LNCaP clone FGC (cell line): ENCODE measurements around the gene ZNHIT3.

Source experiments
- DNase-seq: peaks from one replicate; pipeline ENCODE4 v3.0.0-alpha.2; 2011; ENCODE audit warnings: low read depth
- H3K4me3 ChIP-seq: 2 replicates; pipeline ENCODE4 v1.5.1; 2011; ENCODE audit warnings: mild to moderate bottlenecking, low read depth, low read length, control low read depth
- TF ChIP-seq, protein P1 (sequence below): IDR thresholded peaks from 2 replicates; pipeline ENCODE4 v1.5.1; 2012; ENCODE audit warnings: mild to moderate bottlenecking; ENCODE audit not compliant: control insufficient read depth, insufficient read depth; ENCODE audit errors: extremely low read depth

ZNHIT3 gene

GRCh38 chr17:36525888-36526287, 39.4 kb downstream of the ZNHIT3 start:
- no peak for DNase-seq

GRCh38 chr17:36527621-36528250, 41.3 kb downstream of the ZNHIT3 start:
- DNase-seq = no peak
- TF ChIP-seq, protein P1, sequence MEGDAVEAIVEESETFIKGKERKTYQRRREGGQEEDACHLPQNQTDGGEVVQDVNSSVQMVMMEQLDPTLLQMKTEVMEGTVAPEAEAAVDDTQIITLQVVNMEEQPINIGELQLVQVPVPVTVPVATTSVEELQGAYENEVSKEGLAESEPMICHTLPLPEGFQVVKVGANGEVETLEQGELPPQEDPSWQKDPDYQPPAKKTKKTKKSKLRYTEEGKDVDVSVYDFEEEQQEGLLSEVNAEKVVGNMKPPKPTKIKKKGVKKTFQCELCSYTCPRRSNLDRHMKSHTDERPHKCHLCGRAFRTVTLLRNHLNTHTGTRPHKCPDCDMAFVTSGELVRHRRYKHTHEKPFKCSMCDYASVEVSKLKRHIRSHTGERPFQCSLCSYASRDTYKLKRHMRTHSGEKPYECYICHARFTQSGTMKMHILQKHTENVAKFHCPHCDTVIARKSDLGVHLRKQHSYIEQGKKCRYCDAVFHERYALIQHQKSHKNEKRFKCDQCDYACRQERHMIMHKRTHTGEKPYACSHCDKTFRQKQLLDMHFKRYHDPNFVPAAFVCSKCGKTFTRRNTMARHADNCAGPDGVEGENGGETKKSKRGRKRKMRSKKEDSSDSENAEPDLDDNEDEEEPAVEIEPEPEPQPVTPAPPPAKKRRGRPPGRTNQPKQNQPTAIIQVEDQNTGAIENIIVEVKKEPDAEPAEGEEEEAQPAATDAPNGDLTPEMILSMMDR = no peak
- H3K4me3 ChIP-seq = no peak overlapping the region

More at GRCh38 chr17:36525888-36526287, 39.4 kb downstream of the ZNHIT3 start:
- TF ChIP-seq, protein P1 = no peak
- H3K4me3 ChIP-seq = no peak overlapping the region

- TF ChIP-seq, protein P1 = no peak
- DNase-seq = no peak
- no peak overlapping the region for H3K4me3 ChIP-seq
Observed at GRCh38 chr17:36529121-36529520, 42.6 kb downstream of the ZNHIT3 start.

GRCh38 chr17:36532435-36532975, 46.0 kb downstream of the ZNHIT3 start:
- TF ChIP-seq, protein P1 = no peak
- no peak for DNase-seq
- no peak overlapping the region for H3K4me3 ChIP-seq

DNA sequence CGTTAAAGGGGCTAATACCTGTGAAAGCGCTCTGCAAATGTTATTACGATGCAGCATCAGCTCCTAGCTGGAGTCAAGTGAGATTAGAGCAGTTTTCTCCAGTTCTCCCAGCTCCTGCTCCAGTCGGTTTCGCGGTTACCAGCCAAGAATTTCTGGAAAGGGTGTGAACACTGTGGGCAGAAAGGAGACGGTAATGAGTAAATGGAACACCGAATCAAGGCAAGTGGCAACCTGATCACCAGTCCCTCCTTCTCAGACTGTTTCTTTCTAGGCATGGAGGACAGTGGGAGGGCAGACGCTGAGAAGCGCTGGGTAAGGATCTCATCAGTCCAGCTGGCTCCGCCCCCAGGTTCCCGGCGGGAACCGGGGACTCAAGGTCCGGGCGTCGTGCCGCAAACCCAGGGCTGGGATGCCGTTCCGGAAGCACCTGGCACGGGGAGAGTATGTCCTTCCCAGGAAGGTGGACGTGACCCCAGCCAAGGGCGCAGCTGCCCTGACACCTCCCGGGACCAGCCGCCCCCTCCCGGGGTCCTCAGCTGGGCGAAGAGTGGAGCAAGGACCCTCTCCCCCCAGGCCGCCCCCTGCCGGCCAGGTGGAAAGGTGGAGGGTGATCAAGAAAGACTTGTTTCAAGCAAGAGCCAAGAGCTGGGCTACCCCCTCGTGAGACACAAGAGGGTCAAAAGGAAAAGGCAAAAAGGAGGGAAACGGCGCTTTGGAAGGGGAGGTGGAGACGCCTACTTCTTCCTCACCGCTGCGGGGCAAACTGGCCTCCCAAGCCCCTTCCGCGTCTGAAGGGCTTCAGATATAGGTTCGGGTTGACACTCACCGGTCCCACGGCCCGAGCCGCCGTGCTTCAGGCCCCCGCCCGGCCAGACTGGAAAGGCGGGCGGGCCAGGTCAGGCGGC, 47.7 kb downstream of the ZNHIT3 start:
- DNase-seq = peak; percentile 66
- TF ChIP-seq, protein P1 = peak; percentile 53
- peak overlapping the region; percentile 74 for H3K4me3 ChIP-seq

DNA sequence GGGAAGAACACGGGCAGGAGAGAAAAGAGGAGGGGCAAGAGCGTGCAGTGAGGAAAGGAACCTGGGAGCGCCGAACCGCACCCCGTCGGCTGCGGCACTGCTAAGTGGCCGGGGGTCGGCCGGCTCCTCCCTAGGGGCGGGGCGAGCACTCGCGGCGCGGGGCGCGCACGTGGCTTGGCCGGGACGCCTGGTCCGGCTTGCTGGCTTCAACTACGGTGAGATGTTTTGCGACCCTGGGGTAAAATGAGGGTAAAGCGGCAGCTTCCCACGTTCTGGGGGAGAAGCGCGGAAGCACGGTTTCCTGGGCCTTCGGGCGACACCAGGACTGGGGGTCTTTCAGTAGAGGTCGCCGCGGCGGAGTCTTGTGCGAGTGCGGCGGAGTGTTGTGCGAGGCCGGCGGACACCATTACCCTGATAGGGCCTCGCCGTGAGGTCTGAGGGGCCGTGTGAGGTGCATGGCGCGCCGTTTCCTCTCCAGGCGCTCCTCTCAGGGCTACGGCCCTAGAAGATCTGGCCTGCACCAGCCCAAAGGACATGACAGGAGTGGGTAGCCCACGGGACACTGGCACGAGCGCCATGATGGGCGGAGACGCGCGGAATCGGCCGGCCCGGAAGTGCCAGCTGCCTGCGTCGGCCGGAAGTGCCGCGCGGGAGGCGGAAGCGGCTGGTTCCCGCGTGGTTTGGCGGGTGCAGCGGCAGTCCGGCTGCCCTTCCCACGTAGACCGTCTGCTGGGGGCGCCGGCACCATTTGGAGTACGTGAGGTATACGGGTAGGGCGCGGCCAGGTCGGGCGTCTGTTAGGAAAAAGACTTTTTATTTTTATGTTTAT, 48.6 kb downstream of the ZNHIT3 start, which contains the start of the genes MYO19 and PIGW:
TSS of gene MYO19 (minus strand) at position 29 of the 829 bp plus-strand sequence. CDS start 2,330 bp downstream, outside the sequence.
TSS of gene PIGW (plus strand) at position 148 of the 829 bp plus-strand sequence. CDS start 2,115 bp downstream, outside the sequence.
- TF ChIP-seq, protein P1 = peak; percentile 16; the same call in 1 of the 2 replicates

More for the DNA sequence above, 48.6 kb downstream of the ZNHIT3 start, which contains the start of the genes MYO19 and PIGW:
- peak within 1 kb of the TSS; percentile 74 for H3K4me3 ChIP-seq
- peak; percentile 81 for DNase-seq
